Vagina (tissue), 2 donors: ENCODE results near the gene ARHGAP10.

Source experiments
- POLR2A ChIP-seq, 2 donors: fragments of 450-650 bp; IDR thresholded peaks; one replicate each; pipeline ENCODE4 v1.6.1; 2017; ENCODE audit warnings: antibody characterized with exemption in 2 of 2, mild to moderate bottlenecking in 2 of 2, moderate library complexity in 2 of 2
- POLR2AphosphoS5 ChIP-seq, 2 donors: sonication (generic); formaldehyde crosslinking; IDR thresholded peaks; one replicate each; pipeline ENCODE4 v1.9.0; 2017; ENCODE audit warnings: antibody characterized with exemption in 2 of 2, mild to moderate bottlenecking in 2 of 2, low read depth in 1 of 2; ENCODE audit not compliant: insufficient read depth in 1 of 2
- TF ChIP-seq, protein P1 (sequence below), 3 experiments: fragments of 450-650 bp in 2 of 3; fragments of 200-600 bp in 1 of 3; sonication (generic) in 1 of 3; IDR thresholded peaks; one replicate each; pipeline ENCODE4 v1.5.1; 2017 to 2019; ENCODE audit warnings: antibody characterized with exemption in 3 of 3, mild to moderate bottlenecking in 2 of 3, moderate library complexity in 2 of 3

DNA sequence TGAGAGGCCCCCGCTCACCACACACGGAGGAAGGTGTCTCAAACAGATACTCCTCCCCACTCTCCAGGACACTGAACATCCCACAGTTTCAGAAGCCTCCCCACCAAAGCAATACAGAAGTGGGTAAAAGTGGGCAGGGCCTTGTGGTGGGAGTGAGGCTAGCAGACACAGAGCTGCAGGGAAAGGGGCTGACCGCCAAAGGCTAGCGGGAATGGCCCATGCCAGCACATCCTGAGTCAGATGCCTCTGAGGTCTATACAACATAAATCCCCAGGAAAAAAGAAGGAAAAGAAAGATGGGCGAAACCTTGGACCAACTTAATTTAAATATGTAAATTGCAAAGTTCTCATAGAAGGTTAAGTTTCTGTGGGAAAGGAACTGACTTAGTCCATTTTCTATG, 21.9 kb upstream of the ARHGAP10 start:
- TF ChIP-seq, protein P1, sequence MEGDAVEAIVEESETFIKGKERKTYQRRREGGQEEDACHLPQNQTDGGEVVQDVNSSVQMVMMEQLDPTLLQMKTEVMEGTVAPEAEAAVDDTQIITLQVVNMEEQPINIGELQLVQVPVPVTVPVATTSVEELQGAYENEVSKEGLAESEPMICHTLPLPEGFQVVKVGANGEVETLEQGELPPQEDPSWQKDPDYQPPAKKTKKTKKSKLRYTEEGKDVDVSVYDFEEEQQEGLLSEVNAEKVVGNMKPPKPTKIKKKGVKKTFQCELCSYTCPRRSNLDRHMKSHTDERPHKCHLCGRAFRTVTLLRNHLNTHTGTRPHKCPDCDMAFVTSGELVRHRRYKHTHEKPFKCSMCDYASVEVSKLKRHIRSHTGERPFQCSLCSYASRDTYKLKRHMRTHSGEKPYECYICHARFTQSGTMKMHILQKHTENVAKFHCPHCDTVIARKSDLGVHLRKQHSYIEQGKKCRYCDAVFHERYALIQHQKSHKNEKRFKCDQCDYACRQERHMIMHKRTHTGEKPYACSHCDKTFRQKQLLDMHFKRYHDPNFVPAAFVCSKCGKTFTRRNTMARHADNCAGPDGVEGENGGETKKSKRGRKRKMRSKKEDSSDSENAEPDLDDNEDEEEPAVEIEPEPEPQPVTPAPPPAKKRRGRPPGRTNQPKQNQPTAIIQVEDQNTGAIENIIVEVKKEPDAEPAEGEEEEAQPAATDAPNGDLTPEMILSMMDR (IDR thresholded peaks at IDR 0.05), result no peak
- TF ChIP-seq POLR2AphosphoS5 (IDR thresholded peaks at IDR 0.05; ENCODE audit: insufficient read depth in 1 of 2, low read depth in 1 of 2) (no peak), POLR2A (IDR thresholded peaks at IDR 0.05) (no peak)
